ENCODE results near the gene HES1.
"Not testable (repeated sequence)": the region's sequence is repeated elsewhere in the genome, so short reads cannot be mapped to it uniquely, and the experiment has no call there.

The HES1 gene

DNA sequence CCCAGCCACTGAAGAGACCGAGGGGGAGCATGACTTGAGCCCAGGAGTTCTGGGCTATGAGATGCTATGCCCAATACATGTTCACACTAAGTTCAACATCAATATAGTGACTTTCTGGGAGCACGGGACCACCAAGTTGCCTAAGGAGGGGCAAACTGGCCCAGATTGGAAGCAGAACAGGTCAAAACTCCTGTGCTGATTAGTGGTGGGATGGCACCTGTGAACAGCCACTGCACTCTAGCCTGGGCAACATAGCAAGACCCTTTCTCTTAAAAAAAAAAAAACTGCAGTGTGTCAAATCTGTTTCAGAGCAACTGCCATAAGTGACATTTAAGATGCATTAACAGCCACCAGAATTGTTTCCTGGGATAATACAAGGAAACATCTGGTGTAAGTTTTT is 9.8 kb downstream of the HES1 start:
- no peak for DNase-seq

DNA sequence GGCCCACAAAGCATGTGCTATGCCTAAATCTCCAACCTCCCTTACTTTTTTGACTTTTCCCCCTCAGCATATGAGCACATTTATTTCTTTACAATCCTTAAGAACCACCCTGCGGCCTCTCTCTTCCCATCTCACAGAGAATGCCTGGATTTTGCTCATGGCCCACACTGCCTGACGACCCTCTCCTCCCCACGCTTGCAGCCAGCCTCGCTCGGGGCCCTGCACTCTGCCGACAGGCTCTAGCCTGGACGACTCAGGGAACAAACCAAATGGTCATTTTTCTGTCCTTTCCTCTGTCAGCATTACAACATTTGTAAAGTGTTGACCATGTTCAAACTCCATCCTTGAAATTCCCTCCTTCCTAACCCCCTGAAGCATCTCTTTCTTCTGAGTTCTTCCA is 11.7 kb downstream of the HES1 start:
- DNase-seq: no peak

DNA sequence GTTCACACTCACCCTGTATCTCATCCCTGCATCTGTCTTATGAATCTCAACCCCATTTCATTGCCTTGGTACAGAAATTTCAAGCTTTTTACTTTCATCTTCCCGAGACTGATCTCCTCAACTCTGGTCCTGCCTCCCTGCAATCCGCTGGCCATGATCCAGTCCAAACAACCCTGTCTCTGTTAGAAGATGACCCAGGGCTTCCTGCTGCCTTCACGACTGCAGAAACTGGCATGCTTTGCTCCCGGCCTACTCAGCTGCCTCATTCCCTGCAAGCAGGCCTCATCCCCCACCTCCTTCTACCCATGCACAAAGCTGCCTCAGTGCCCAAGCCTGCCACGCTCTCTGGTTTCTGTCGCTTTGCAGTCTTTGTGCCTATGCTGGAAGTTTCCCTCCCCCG is 12.4 kb downstream of the HES1 start:
- DNase-seq: no peak

DNA sequence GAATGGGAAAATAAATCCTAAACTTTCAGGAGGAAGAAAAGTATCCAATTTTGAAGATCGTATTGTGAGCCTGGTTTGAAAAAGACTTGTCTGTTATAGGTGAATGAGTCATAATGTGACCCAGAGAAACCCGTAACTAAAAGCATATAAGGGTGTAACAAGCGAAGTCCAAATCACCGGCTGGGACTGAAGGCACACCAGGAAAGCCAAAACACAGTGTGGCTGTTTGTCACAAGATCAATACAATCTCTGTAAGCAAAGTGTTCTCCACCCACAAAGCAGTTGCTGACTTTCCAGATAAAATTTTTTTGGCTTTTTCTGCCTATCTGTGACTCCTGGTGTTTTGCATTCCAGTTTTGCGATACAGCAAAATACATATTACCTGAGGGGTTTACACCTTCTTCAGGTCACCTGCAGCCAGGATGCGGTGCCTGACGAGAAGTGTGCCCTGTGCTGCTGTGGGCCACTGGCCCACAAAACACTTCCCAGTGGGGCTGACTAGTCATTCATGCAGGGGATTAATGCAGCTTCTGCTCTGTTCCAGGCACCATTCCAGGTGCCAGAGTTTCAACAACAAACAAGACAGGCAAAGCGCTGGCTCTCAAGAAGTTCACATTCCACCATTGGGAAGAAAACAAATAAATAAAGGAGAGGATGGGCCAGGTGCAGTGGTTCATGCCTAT is 14.4 kb downstream of the HES1 start:
- no peak for DNase-seq

DNA sequence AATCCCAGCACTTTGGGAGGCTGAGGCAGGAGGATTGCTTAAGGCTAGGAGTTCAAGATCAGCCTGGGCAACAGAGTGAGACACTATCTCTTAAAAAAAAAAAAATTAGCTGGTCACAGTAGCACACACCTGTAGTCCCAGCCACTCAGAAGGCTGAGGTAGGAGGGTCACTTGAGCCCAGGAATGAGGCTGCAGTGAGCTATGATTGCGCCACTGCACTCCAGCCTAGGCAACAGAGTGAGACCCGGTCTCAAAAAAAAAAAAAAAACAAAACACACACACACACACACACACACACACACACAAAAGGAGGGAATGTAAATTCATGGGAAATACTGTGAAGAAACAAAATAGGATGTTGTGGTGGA is 15.0 kb downstream of the HES1 start:
- DNase-seq: not testable (repeated sequence)

DNA sequence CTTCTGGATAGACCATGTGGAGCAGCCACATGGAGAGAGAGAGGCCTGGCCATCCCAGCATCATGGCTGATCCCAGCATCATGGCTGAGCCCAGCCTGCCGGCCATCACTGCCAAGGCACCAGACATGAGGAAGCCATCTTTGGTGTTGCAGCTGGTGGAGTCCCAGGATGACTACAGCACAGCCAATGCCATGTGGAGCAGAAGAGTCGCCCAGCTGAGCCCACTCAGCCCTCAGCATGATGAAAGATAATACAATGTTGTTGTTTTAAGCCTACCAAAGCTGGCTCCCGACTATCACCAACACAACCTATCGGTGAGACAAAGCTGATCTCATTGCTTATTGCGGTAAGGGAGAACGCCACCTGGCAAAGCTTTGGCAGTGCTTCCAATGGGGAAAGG is 18.4 kb downstream of the HES1 start:
- no peak for DNase-seq

DNA sequence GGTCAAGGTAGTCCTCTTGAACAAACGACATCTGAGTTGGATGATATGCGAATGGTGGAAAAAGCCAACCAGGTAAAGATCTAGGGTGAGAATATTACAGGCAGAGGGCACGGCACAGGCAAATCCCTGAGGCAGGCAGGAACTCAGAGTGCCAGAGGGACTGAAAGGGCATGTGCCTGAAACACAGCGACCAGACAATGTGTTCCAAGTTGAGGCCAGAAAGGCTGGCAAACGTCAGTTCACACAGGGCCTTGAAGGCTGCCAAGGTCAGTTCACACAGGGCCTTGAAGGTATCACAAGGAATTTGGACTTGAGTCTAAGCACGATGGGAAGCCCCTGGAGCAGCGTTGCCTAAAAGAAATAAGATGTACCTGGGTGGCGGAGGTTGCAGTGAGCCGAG is 20.1 kb downstream of the HES1 start:
- DNase-seq: no peak

DNA sequence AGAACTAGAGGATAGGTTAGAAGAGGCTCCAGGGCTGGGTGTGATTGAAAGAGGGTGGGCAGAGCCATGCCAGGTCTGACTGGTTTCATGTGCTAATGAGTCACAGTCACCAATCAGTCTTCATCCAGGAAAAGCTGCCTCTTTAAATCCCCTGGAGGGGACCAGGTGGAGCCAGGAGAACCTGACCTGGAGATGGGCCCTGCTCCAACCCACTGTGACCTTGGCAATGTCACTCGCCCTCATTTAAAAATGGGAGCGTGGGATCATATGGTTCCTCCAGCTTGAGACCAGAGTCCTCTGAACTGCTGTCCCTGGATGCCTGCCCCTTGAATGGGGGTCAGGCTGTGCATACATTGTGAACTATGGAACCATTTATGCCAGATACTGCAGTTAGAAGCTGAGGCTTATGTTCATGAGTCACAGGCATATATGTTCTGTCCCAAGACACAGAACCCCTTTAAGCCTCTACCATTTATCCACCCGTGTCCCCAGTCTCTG is 23.0 kb downstream of the HES1 start:
- DNase-seq: no peak

DNA sequence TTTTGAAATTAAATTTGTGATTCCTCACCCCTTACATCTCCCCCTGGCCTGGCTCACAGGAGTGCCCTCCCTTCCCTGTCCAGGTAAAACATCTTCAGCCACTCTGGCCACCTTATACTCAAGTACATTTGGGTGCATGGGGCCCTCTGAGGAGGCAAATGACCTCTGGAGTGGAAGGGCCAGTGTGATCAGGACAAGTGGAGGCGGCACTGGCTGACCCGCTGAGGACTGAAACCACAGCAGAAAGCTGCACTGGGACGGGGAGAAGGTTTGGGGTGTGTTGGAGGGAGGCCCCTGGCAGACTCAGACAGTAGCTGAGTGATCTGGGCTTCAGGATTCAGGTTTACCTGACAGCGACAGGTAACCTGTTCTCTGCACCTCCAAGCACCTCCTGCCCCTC is 24.2 kb downstream of the HES1 start:
- DNase-seq: no peak

DNA sequence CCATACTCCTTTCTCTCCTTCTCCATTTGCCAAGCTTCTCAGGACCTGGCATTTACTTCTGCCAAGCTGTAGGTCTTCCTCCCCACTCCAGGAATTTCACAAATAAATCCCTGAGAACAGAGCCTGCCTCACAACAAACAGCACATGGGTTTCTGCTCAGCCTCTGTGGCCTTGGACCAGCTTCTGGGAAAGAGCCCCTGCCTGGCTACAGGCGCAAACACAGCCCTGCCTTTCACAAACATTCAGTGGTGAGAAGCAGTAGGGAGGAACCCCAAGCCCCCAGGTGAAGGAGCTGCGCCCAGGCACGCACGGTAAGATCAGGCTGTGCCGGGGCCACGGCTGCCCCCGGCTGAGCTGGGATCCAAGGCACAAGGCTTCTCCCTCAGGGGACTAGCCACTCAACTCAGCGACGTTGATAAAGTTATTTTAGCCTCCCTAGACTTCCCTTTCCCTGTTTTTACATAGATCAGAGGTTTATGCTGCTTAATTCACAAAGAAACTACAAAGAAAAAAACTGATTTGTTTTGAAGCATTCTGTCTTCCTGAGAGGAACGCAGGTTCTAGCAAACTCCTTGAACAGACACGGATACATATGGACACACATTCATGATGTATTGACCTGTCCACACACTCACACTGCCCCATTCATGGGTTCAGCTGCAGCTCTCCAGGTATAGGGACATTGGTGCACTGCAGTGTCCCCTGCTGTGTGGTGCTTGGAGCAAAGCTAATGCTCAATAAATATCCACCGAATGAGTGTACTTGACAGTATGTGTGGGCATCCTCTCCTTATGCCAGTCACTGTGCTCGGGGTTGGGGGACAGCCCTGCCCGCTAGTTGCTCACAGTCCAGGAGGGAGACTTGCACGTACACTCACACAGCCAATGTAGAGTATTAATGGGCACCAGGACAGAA is 25.4 kb downstream of the HES1 start:
- no peak for DNase-seq

DNA sequence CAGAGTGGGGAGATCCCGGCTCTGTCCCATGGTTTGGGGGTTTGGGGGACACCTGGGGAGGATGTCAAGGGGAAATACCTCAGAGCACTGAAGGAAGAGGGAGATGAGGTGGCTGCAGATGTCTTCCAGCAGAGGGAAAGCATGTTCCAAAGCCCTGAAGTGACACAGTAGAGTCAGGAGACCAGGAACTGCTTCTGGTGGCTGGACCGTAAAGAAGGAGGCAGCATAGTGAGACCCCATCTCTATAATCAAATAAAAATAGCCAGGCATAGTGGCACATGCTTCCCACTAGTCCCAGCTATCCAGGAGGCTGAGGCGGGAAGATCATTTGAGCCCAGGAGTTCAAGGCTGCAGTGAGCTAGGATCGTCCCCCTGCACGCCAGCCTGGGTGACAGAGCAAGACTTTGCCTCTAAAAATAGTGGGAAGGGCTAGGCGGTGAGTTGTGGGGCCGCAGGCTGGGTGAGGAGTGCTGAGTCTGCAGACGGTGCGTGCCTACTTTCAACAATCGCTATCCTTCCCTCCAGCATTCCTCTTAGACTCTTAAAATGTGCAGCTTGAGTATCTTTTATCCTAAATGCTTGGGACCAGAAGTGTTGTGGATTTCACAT is 26.2 kb downstream of the HES1 start:
- no peak for DNase-seq

DNA sequence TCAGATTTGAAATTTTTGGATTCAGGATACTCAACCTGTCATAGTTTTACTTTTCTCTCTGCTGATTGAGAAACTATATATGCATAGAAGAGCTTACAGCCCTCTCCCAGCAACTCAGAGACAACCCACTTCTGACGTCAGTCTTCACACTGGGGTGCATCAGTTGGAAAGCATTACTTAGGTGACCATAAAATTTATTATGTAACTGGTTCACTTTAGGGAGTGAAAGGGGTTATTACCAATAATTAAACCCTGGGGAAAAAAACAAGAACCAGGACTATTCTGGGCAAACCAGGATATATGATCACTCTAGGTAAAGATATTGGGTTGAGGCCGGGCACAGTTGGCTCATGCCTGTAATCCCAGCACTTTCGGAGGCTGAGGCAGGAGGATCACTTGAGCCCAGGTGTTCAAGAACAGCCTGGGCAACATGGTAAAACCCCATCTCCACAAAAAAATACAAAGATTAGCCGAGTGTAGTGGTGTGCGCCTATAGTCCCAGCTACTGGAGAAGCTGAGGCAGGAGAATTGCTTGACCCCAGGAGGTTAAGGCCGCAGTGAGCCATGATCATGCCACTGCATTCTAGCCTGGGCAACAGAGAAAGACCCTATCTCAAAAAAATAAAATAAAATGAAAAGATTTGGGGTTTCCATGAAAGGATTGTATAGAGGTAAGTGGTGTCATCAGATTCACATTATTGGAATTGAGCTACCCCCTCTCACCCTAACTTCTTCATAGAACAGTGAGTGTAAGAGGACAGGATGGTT is 27.1 kb downstream of the HES1 start:
- no peak for DNase-seq

DNA sequence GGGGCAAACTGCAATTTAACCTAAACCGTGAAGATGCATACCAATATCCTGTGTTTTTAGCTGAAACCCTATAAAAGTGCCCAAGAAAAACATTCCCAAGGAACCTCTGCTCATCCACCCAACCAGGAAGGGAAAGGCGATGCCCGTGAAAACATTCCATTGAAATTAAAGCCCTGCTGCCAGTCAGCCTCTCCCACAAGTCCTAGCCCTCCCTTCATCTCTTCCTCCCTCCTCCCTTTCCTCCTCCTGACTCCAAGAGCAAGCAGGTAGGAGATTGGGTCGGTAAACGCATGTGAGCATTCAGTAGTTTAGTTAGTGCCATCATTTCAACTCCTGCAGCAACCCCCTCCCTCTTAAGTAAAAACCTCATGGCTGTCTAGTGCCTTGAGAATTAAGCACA is 27.7 kb downstream of the HES1 start:
- DNase-seq: no peak

DNA sequence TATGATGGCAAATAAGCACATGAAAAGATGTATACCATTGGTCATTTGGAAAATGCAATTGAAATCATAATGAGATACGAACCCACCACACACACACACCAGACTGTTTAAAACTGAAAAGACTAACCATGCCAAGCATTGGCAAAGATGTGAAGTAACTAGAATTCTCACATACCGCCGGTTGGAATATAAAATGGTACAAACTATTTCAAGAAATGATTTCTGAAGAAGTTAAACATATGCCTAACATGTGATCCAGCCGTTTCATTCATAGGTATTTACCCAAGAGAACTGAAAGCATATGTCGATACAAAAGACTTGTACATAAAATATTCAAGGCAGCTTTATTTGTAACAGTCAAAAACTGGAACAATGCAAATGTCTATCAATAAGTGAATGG is 28.9 kb downstream of the HES1 start:
- no peak for DNase-seq

DNA sequence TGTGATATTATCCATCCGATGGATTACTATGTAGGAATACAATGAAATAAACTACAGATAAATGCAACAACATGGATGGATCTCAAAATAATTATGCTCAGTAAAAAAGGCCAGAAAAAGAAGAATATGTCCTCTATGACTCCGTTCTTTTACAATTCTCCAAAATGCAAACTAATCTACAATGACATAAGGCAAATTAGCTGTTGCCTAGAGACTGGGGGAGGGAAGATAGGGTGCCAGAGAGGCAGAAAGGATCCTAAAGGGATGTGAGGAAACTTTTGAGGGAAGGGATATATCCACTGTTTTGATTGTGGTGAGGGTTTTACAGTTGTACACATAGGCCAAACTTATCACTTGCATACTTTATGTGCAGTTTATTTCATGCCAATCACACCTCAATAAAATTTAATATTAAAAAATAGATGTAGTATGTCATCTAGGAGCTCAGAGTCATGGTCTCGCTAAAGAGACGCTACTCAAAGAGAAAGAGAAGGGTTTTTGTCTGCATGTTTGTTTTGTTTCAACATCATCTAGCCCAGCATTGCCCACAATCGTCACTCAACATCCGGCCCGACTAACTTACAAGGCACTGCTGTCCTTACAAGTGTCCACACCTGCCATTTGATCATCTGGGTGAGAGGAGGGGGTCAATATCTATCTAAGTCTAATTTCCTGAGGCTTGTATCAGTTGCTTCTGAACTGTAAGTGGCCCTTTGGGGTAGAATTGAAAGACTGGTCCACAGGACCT is 29.5 kb downstream of the HES1 start:
- DNase-seq: no peak

DNA sequence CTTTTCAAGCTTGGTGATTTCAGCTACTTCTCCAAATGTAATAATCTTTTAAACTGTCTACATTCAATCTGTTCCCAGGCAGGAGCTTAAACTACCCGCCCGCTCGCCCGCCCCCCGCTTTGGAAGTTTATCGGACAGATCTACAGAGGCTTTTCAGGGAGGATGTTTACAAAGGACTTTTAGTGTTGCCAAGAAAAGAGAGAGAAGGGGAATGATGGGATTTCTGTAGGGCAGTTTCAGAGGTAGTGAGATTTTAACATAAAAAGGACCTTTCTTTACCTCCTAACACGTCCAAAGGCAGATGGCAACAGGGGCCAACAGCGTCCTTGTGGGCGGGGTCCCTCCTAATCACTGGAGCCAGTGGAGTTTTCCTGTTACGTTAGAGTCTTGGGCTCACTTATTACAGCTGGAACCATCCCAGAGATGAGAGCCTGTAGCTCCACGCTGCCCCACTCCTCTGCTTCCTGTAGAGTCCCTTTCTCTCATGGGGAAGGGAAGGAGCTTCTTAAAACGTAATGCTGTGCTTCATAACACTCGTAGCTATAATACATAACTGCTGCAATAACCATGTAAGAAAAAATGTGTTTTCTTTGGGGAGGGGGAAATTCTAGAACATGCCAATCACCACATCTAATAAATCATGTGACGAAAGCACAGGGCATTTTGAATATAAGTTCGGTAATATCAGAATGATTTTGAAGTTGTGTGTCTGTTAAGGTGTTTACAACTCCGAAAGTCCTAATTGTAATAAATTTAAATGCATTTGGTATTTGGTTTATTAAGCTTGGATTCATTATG is 30.9 kb downstream of the HES1 start:
- no peak for DNase-seq

DNA sequence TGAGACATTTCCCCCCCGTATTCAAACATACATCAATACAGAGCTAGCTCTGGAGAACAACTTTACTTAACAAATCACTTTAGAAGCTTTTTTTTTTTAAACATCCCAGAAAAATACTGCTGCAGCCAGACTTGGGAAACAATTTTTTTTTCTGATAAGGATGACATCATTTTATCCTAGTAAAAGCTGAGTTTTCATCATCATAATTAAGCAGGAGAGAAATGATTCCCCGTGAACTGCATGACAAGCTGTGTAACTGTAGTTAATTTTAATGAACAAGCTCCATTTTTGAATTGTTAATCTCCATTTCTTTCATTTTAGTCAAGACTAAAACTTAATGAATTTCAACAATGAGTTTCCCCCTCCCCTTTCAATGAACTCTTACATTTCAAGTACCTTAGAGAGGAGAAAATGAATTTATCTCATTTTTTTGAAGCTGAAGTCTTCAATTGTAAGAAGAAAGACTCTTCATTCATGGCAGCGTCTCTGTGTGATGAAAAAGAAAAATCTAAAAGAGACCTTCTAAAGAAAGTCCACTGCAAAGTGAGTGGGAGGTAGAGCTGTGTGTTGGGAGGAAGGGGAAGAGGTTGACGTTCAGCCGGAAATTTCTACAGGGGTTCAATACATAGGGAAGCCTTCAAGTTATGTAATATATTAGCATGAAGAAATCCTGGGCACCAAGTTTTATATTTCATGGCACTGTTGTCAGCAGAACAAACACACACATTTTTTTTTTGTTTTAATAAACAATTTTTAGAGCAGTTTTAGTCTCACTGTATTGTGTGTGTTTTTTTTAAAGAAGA is 31.7 kb downstream of the HES1 start:
- DNase-seq: no peak

DNA sequence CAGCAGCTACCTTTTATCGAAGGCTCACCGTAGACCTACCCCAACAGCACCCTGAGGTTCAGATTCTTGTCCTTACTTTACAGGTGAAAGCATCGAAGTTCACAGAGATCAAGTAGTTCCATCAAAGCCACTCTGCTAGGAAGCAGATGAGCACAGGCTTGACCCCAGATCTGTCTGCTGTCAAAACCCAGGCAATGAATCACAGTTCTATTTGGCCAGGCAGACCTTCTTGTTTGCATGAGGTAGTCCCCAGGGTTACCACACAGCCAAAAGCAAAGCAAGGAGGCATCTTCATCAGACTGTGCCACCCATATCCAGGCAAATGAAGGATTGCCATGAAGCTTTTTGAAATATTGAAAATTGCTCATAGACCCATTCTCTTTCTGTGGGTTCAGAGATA is 33.0 kb downstream of the HES1 start:
- no peak for DNase-seq

DNA sequence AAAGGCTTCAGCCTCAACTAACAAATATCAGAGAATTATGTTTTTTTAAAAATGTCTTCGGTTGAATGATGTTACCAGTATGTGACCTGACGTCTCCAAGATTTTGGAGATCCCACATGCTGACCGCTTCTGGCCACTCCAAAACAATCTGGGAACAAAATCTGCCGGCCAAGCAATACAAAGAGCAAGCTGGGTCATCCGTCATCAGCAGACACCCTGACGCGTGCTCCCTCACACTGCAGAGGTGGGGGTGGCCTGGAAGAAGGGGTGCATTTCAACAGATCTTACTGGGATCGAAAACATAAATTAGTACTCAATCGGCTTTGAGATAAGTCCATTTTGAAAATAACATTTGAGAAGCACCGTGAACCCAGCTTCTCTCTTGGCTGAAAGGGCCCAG is 33.6 kb downstream of the HES1 start:
- DNase-seq: no peak

DNA sequence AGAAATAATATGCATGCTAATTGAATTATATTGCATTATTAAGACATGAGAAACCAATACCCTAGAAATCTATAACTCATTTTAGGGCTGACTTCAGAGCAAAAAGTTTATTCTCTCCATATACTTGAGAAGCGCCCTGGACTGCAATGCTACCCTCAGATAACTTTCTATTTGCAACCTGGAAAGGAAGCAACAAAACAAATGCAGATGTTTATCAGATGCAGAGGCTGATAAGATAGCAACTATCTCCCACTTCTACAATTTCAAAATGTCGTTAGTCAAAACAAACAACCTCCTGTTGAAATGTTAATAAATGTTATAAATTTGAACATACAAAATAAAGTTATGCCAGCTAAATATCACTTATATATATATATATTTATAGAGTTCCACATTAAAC is 34.8 kb downstream of the HES1 start:
- DNase-seq: no peak

DNA sequence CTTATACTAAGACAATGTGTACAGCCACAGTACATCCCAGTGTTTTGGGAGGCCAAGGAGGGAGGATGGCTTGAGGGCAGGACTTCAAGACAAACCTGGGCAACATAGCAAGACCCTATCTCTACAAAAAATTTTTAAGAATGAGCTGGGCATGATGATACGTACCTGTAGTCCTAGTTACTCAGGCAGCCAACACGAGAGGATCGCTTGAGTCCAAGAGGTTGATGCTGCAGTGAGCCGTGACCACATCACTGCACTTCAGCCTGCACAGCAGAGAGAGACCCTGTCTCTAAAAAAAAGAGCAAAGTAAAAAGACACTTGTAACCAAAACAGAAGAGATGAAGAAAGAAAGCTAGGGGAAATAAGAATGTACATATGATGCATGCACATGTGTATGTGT is 38.5 kb downstream of the HES1 start:
- DNase-seq: no peak
